Measurements from ENCODE around the gene LYPD4.

- TF ChIP-seq CTCF (optimal IDR thresholded peaks at IDR 0.05 in 1 of 3, IDR thresholded peaks at IDR 0.05 in 1 of 3, conservative IDR thresholded peaks at IDR 0.05 in 1 of 3; ENCODE audit: extremely low read depth in 1 of 3, insufficient read depth in 2 of 3, low read length in 3 of 3) (no peak), EZH2 (IDR thresholded peaks at IDR 0.05; ENCODE audit: low read length) (no peak)
These were observed 46.5 kb upstream of the LYPD4 start for GRCh38 chr19:41890936-41891335.
